HTR-8/SVneo (cell line): ENCODE results near the gene HECTD4.

Source experiments
- DNase-seq: peaks from one replicate; pipeline ENCODE4 v3.0.0; 2011; ENCODE audit warnings: low spot score, mixed read lengths; ENCODE audit not compliant: insufficient read length
- FAIRE-seq: peaks from 2 replicates; lab custom pipeline; 2011; peaks lifted over from hg19 to GRCh38; lab: Jason Lieb, UNC

HECTD4 gene

DNA sequence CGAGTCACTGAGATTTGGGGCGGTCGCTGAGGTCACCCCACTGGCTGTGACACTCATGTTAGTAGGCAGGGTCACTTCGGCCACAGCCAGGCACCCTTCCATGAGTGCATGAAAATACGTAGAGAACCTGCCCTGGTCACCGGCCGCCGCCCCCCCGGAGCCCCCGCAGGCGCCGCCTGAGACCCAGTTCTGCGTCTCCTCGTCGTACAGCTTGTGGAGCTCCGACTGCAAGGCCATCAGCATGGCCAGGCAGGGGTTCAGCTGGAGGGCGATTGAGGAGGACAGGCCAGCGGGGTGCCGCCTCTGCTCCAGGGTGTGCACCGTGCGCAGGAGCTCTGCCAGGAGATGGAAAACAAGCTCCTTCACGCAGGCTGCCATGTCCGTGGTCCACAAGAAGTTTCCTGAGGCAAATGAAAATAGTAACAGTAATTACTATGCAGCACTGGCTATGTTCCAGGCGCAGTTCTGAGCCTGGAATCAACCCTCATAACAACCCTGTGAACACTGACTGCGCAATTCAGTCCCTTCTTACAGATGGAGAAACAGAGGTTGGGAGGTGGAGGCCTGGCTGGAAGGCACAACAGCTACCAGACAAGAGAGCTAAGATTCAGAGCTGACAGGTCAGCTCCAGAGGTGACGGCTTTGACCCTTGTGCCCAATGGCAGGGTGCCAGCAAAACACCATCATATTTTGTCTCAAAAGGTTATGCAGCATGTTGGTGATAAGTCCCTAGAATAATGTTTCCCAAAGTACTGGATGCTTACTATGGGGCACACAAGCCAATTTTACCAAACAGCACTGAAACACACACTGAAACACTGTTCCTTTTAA, 196.9 kb downstream of the HECTD4 start:
- FAIRE-seq: no peak
- no peak for DNase-seq

DNA sequence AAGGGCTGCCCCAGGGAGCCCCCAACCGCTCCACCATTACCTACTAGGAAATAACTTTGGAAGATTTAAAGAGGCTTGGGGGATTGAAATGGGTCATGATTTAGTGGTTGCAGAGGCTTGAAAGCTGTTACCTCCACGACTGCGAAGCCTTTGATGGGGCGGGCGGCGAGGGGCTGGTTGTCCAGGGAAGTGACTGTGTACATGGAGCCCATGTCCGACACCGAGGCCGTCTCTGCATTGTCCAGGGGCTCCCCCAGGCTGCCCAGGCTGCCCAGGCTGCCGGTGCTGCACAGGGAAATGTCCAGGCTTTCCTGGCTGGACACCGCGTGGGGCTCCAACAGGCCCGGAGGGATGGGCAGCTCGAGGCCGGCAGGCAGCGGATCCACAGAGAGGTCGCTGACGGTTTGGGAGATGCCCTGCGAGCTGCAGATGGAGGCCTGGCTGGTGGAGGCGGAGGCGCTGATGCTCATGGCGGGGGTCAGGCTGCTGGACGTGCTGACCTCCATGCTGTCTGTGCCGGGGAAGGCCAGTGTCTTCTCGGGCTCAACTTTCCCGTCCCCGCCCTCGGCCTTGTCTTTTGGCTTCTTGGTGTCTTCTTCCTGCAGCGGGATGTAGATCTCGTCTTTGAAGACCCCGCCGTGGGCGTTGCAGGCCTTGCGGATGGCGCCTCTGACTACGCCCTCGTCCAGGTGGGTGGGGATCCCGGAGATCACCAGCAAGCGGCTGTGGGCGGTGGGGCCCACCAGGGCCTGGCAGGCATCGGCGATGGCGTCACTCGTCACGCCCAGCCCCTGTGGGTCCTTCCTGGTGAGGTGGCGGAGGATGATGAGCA, 198.0 kb downstream of the HECTD4 start:
- DNase-seq (no peak), FAIRE-seq (no peak)

DNA sequence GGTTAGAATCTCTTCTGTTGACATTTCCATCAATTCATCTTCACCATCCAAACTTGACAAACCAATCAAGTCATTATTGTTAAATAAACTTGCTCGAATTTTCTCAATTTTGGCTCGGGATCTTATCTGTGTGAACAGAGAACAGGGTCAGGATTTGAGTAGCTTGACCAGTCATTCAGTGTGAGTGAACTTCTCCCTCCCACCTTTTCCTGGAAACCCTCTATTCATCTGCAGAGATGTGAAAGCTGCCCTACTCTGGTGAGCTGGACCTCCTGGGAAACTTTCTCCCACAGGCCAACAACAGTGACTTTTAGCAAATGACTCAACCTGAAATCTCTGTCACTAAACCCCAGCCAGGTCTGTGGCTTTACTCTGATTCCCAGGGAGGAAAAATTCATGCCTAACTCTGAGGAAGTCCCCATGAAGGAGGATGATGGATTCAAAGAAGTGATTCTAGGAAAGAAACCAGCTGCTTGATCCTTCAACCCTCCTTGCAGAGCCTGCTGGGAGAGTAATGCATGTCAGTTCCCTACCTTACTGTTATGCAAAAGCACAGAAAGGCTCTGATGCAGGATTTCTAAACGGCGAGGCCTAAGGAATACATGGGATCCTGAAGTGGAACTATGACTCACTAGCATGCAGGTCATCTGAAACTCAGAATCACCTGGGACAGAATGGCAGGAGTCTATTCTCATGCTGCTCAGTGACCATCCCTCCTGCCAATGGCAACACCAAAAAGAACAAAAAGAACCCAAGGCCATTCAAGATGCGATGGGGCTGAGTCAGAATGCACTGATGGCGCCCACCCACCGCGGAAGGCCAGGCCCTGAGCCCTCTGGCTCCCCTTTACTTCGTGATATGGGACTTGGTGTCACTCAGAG, 198.8 kb downstream of the HECTD4 start:
- FAIRE-seq: no peak

DNA sequence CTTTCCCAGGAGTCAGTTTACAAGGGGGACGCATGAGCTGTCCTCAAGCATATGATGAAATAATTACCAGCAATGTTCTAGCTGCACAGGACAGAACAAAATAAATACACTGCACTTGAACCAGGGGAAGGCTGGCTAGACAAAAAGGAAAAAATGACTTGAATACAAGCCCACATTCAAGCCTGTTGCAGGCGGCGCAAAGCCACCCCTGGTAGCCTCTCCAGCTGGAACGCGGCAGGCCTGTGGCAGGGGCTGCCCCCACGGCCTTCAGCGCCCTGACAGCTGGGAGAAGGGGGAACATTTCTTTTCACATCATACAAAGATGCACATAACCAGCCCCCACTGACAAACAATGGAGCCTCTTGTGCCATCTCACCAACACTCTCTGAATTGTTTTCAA, 199.7 kb downstream of the HECTD4 start:
- DNase-seq (no peak), FAIRE-seq (no peak)

More for the DNA sequence above, 198.8 kb downstream of the HECTD4 start:
- DNase-seq: no peak

DNA sequence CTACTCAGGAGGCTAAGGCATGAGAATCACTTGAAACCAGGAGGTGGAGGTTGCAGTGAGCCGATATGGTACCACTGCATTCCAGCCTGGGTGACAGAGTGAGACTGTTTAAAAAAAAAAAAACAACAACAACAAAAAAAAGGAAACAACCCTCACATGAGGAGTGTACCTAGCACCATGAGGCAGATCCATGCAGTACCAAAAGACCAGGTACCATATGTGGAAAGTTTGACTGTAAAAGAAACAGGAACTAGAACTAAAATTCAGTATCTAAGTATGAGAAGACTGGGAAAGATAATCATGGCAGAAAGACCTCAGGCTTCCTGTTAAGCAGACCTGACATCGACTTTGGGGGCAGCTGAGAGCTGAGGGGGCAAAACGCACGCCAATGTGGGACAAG, 201.8 kb downstream of the HECTD4 start:
- FAIRE-seq: no peak
- DNase-seq: no peak

DNA sequence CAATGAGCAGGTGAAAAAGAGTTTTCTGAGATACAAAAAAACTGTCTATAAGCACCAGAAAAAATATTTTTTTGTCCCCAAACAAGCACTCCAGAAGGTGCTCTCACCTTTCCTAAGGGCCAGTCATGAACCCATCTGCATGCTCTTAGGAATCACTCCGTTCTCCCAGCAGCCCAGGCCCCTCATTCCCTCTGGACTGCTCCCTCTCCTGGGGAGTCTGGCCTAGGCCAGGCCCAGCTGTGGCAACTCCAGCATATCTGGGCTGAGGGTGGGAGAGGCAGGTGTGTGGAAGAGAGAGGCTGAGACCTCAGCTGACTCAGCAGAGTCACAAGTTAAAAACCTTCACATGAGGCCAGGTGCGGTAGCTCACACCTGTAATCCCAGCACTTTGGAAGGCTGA, 202.3 kb downstream of the HECTD4 start:
- no peak for FAIRE-seq
- no peak for DNase-seq

DNA sequence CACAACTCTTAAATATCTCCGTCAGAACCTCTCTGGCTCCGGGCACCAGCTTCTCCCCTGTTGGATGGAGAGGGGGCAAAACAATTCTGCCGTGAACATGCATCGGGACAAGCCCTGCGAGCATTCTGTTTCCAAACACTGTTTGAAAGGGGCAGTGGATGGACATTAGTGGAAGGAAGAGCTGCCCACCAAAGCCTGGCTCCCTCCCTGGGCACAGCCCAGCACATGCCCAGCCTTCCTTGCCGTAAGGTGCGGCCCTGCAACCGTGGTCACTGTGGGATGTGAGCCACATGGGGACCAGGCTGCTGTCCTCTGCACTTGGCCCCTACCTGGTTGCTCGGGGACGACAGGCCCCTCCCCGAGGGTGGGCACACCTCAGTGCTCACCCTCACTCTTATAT, 202.9 kb downstream of the HECTD4 start:
- DNase-seq (no peak), FAIRE-seq (no peak)

DNA sequence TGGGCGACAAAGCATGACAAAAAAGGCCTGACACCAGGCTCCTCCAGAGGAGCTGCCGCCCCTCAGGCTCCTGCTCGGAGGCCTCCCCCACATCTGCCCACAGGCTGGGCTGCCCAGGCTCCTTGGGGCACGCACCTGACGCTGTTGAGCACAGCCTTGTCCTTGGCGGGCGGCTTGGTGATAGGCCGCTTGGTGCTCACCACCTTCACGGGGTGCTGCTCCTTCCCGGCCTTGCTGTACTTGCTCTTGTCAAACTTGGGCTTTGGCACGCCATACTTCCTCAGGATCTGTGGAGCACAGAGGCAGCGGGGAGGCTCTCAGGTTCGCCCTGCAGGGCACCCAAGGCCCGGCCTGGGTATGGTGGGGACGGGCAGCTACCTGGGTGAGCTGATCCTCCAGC, 203.4 kb downstream of the HECTD4 start:
- DNase-seq (no peak), FAIRE-seq (no peak)

DNA sequence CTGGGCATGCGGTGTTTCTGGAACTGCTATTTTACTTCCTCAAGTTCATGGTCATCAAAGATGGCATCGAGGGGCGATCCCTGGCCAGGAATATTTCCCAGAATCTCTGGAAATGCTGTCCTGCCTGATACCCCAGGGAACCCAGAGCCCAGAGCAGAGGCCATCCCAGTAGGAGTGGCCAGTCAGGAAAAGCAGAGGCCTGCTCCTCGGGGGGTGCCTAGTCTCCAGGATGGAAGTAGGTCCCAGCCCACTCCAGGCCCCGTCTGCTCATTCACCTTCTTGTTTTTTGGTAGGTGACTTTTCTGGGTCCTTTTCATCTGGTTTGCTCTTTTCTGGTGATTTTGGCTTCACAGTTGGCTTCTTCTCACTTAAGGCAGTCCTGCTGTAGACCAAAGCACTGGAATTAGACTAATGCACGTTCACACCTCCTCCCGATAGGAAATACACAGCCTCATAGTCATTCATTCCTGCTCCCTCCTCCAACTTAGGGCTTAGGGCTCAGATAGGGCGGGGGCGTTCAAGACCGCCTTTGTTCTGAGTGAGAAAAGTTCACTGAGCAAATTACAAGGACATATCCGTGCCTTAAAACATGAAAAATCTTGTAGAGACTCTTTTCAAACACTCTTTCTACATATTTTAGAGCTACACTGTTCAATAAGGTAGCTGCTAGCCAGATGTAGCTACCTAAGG, 205.8 kb downstream of the HECTD4 start:
- DNase-seq: no peak
- no peak for FAIRE-seq

DNA sequence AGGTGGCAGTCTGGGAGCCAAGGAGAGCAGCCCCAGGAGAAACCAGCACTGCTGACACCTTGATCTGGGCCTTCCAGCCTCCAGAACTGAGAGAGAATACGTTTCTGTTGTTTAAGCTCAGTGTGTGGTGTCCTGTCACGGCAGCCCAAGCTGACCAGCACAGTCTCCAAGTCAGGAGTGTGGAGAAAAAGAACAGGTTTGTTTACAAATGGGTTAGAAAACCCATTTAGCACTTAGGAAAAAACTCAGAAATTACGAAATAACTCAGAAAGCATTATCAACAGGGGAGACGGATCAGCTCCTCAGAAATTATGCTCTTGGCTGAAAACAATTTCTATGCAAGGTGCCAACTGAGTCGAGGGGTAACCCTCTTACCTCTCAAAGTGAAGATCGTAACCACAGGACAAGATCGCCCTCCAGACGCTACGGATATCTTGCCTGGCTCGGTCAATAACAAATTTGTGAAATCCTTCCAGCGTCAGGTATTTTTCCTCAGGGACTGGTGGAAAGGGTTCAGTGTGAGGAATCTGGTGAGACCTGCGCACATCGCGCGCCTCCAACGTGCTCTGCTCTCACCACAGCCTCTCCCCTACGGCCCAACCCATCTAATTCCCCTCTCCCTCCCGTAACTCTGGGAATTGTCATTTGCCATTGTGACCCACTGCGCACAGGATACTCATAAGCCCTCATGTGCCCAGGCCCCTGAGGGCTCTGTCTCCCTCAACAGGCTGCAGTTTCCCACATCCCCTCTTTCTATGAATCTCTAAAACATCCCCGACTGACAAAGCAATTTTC, 206.7 kb downstream of the HECTD4 start:
- FAIRE-seq: no peak
- no peak for DNase-seq

DNA sequence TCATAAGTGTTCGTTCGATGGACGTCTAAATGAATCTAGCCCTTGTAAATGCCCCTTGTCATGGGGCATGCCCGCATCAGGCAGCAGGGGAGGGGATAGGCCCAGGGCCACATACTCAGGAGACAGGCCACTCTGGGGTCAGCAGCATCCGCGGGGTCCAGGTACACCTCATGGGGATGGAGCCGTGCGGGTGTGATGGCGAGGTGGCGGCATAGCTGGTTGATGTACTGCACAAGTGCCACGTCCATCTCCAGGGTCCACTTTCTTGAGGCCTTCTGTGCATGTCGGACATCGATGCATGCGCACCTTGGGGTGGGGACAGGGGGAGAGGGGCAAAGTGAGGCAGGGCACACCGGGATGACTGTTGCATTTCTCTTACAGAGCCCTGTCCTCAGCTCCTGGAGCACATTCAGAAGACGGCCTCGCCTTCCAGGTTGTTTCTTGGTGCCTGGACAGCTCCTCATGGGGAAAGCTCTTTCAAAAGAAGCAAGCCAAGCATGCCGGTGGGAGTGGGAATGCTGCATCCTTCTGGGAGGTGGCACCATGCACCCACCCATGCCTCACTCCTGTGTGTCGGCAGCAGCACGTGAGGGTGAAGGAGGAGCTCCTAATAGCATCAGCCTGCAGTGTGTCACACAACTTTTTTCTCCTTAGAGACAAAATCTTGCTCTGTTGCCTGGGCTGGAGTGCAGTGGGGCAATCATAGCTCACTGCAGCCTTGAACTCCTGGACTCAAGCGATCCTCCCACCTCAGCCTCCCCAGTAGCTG, 209.5 kb downstream of the HECTD4 start:
- DNase-seq (no peak), FAIRE-seq (no peak)

DNA sequence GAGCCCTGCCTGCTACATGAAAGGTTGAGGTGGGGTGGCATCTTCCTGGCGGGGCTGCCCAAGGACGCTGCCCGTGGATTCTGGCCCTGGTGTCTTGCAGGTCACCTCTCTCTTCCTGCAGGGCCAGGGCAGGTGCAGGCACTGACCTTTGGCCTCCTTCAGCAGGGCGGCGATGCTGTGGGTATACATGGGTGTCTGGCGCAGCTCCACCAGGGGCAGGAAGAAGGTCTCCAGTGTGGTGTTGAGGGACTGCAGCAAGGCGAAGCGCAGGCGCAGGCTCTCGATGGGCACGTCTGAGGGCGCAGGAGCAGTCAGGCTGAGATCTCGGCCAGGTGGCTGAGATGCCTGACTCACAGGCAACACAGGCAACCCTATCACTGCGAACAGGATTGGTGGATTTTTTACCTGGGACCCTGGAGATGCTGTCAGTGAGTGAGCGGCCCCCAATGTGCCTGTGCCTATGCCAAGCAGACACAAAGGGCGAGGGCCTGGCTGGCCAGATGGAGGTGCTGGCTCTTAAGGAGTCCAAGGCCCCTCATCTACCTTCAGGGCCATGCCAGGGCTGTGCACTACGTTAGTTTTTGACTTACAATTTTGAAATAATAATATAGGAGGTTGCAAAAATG, 211.1 kb downstream of the HECTD4 start:
- DNase-seq (no peak), FAIRE-seq (no peak)

DNA sequence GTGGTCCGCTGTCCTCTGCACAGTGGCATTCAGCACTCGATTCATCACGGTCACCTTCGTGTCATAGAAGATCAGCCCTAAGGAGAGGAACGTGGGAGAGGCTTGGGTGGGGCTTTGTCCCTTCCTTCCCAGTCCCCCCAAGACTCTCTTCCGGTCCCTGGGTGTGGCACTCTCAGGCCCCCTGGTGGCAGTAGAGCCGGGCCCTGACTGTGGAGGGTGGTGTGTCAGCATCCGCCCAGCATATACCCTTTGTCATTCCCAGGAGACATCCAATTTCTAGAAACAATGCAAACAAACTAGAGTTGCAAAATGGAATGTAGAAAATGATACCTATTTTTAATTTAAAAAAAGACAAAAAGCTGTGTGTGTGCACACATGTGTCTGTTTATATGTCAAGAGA, 211.9 kb downstream of the HECTD4 start:
- DNase-seq (peak; percentile 46), FAIRE-seq (no peak)

DNA sequence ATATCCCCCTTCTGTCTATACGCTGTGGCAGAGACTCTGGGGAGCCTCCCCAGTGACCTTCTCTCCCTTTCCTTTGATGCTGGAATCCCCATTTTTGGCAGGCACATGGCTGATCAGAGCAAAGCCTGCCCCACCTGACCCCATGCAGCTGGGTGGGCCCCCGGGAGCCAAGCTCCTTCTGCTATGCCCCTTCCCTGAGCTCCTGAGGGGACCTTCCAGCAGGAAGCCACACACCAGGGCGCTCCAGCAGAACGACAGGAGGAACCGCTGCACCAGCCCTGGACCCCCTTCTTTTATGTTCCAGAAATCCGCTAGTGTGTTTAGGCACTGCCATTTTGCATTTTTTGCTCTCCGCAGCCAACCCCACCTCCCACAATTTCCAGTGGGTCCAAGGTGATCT, 212.3 kb downstream of the HECTD4 start:
- DNase-seq (no peak), FAIRE-seq (no peak)

DNA sequence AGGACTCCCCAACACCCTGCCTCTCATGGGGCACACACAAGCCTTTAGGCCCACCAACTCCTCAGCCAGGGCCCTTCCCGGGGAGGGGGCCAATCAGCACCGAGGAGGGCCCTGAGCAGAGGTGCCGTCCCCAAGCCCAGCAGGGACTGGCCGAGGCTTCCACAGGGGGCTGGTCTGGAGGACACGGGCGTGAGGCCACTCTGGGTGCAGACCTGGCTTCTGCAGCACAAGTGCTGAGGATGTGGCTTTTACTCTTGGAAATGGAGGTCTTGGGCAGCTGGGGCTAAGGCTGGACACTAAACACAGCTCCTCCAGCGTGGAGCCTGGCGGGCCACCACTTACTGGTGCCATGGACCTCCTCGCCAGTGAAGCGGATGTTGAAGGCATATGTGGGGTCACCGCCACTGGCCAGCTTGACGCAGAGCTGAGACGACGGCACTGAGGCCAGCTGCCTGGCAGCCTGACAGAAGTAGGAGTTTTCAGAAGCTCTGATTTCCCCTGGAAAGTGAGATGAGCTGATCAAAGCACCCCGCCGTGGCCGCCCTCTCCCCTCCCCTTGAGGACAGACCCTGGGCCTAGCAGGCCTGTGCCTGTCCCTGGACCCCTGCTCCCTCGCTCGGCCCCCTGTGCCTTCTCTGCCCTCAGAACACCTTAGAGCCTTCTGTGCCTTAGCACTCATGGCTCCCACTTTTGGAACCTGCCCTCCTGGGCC, 212.9 kb downstream of the HECTD4 start:
- FAIRE-seq (no peak), DNase-seq (no peak)

DNA sequence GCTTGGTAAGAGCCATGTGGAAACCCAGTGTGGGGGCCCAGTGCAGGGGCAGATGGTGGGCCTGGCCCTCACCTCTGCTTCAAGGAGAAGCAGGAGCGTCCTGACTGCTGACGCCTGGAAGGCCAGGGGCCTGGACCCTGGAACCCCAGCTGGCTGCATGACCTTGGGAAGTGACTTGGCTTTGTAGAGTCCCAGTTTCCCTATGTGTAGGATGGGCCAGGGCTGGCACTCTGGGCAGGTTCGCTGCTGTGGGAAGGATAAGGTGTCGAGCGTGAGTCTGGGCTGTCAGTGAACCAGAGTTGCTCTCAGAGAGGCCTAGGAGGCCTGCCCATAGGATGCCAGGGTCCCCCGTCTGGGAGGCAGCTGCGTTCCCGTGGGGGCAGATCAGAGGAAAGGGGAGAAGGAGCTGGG, 213.7 kb downstream of the HECTD4 start:
- FAIRE-seq (no peak), DNase-seq (no peak)

DNA sequence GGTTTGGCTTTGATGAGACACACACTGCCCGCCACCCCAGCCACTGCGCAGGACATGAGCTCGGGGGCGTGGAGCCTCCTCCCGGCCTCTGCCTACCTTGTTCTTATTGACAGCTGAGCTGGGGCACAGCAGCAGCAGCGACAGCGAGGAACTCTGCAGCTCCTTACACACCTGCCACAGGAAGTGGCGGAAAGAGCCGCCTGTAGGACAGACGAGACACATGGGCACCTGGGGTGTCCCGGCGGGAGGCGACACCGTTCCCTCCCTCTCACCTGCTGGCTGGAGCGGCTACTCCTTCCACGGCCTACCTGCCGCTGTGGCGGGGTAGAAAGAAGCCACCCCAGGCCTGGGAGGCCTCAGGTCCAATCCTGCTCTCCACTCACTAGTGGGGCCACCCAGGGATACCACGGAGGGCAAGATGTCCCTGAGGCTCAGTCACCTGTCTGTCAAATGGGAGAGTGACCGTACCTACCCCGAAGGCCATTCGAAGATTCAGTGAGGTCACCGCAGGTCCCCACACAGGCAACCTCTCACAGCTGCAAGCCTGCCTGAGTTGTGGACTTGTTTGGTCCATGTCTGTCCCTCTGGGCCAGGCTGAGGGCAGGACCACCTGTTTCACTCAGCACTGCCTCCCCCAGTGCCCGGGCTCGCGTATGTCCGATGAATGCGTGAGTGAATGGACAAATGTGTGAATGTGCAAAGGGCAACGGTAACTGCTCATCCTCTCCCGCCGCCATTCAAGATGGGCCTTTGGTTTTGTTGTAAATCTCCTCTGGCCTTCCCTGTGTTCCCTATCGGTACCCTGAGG, 214.3 kb downstream of the HECTD4 start:
- FAIRE-seq (no peak), DNase-seq (no peak)
